Progenitor cell of endocrine pancreas (in vitro differentiated cells): ENCODE results near the gene AOX1. TPM values are rescaled to one million over a fixed set of nuclear protein-coding genes. Genes with fewer than 3 reads are reported as not detected.
"Not testable (repeated sequence)": the region's sequence is repeated elsewhere in the genome, so short reads cannot be mapped to it uniquely, and the experiment has no call there.

Experiments
- DNase-seq: peaks from one replicate; pipeline ENCODE4 v3.0.0; 2021; ENCODE audit warnings: low spot score; ENCODE audit not compliant: unreplicated experiment
- H3K27ac Mint-ChIP-seq: 2 replicates; pipeline ENCODE4 v1.8.0; 2021; ENCODE audit warnings: mild to moderate bottlenecking, moderate library complexity, mixed read lengths
- H3K27me3 Mint-ChIP-seq: 2 replicates; pipeline ENCODE4 v1.8.0; 2021; ENCODE audit warnings: mixed read lengths
- H3K36me3 Mint-ChIP-seq: 2 replicates; pipeline ENCODE4 v1.8.0; 2022; ENCODE audit warnings: mixed read lengths; ENCODE audit not compliant: insufficient read depth
- H3K4me1 Mint-ChIP-seq: 2 replicates; pipeline ENCODE4 v1.8.0; 2021; ENCODE audit warnings: low read depth, mixed read lengths
- H3K4me3 Mint-ChIP-seq: 2 replicates; pipeline ENCODE4 v1.8.0; 2021; ENCODE audit warnings: low read depth, mild to moderate bottlenecking, moderate library complexity, mixed read lengths
- H3K9me3 Mint-ChIP-seq: 2 replicates; pipeline ENCODE4 v1.8.0; 2021; ENCODE audit warnings: low read depth, mixed read lengths
- CTCF ChIP-seq: fragments of 200-600 bp; sonication (generic); IDR thresholded peaks from one replicate; pipeline ENCODE4 v1.5.0; 2021; ENCODE audit warnings: antibody characterized with exemption, mild to moderate bottlenecking; ENCODE audit not compliant: unreplicated experiment
- total RNA-seq: library from RNA; stranded (reverse); gene quantifications from 2 replicates; pipeline ENCODE4 v1.2.1, GENCODE V29; 2021

The AOX1 gene
- total RNA-seq, 1 donor from 2014 or later: 4.1 TPM

GRCh38 chr2:200637901-200638300 lies 52.1 kb downstream of the AOX1 start:
- Mint-ChIP-seq H3K36me3 (no peaks in the 10 kb centered on the region), H3K27ac (no peak overlapping the region), H3K9me3 (peaks cover 3% of the 10 kb centered on the region), H3K27me3 (no peaks in the 10 kb centered on the region), H3K4me3 (no peak overlapping the region), H3K4me1 (no peaks in the 10 kb centered on the region)
- DNase-seq: no peak
- TF ChIP-seq CTCF: no peak

- peaks cover 4% of the 10 kb centered on the region for H3K36me3 Mint-ChIP-seq
- TF ChIP-seq CTCF: no peak
- no peak overlapping the region for H3K4me3 Mint-ChIP-seq
- no peaks in the 10 kb centered on the region for H3K27me3 Mint-ChIP-seq
- no peak overlapping the region for H3K27ac Mint-ChIP-seq
- no peak for DNase-seq
- H3K4me1 Mint-ChIP-seq: no peaks in the 10 kb centered on the region
- H3K9me3 Mint-ChIP-seq: no peaks in the 10 kb centered on the region
These were observed 54.4 kb downstream of the AOX1 start for GRCh38 chr2:200640176-200640575.

GRCh38 chr2:200640901-200641300 lies 55.1 kb downstream of the AOX1 start:
- H3K9me3 Mint-ChIP-seq: peaks cover 4% of the 10 kb centered on the region
- no peak overlapping the region for H3K27ac Mint-ChIP-seq
- no peaks in the 10 kb centered on the region for H3K4me1 Mint-ChIP-seq
- no peak for TF ChIP-seq CTCF
- H3K4me3 Mint-ChIP-seq: no peak overlapping the region
- no peak for DNase-seq
- H3K36me3 Mint-ChIP-seq: peaks cover 4% of the 10 kb centered on the region
- no peaks in the 10 kb centered on the region for H3K27me3 Mint-ChIP-seq

GRCh38 chr2:200648518-200649281 lies 62.9 kb downstream of the AOX1 start:
- H3K27me3 Mint-ChIP-seq, H3K4me3 Mint-ChIP-seq, DNase-seq, H3K4me1 Mint-ChIP-seq: not testable (repeated sequence)
- Mint-ChIP-seq H3K9me3 (peaks cover 16% of the 10 kb centered on the region), H3K27ac (peak overlapping the region; percentile 60), H3K36me3 (peaks cover 20% of the 10 kb centered on the region)

GRCh38 chr2:200649724-200650123 lies 63.9 kb downstream of the AOX1 start:
- no peak for TF ChIP-seq CTCF
- Mint-ChIP-seq H3K27ac (no peak overlapping the region), H3K4me3 (no peak overlapping the region), H3K27me3 (no peaks in the 10 kb centered on the region), H3K36me3 (peaks cover 16% of the 10 kb centered on the region), H3K4me1 (peaks cover 8% of the 10 kb centered on the region), H3K9me3 (peaks cover 16% of the 10 kb centered on the region)
- DNase-seq: no peak

- Mint-ChIP-seq H3K27ac (no peak overlapping the region), H3K4me3 (no peak overlapping the region), H3K27me3 (no peaks in the 10 kb centered on the region), H3K9me3 (peaks cover 16% of the 10 kb centered on the region), H3K4me1 (peaks cover 8% of the 10 kb centered on the region), H3K36me3 (peaks cover 16% of the 10 kb centered on the region)
- no peak for TF ChIP-seq CTCF
- no peak for DNase-seq
These were observed 64.4 kb downstream of the AOX1 start for GRCh38 chr2:200650195-200650594.
